T follicular helper cell (primary cell): Measurements from ENCODE around the gene EPHA6.

Source experiments
- DNase-seq: peaks from one replicate; pipeline ENCODE4 v3.0.0-alpha.2; 2020; ENCODE audit warnings: low read depth
- total RNA-seq, 2 experiments: gene quantifications; one replicate each; lab custom pipeline; 2026; lab: John Stamatoyannopoulos, UW

Gene EPHA6
- total RNA-seq, result 0.04 to 0.06 reads per million in 2 experiments

GRCh38 chr3:96813820-96814650 lies at the start of gene EPHA6:
Gene EPHA6, plus strand, starts transcription at chr3:96814594.
- no peak for DNase-seq

- no peak for DNase-seq
Measured at GRCh38 chr3:96776818-96777217, 37.6 kb upstream of the EPHA6 start.

GRCh38 chr3:96779810-96780209 lies 34.6 kb upstream of the EPHA6 start:
- DNase-seq, result no peak

GRCh38 chr3:96796101-96796500 lies 18.3 kb upstream of the EPHA6 start:
- DNase-seq, result no peak

- DNase-seq, result no peak
Measured at GRCh38 chr3:96803870-96804269, 10.5 kb upstream of the EPHA6 start.

- DNase-seq, result no peak
Measured at GRCh38 chr3:96806341-96806740, 8.1 kb upstream of the EPHA6 start.

GRCh38 chr3:96813134-96813819 lies 1.1 kb upstream of the EPHA6 start:
- DNase-seq, result peak; percentile 19

- no peak for DNase-seq
Measured at GRCh38 chr3:96814651-96815567, 515 bp downstream of the EPHA6 start.

- no peak for DNase-seq
Measured at GRCh38 chr3:96831175-96831574, 16.8 kb downstream of the EPHA6 start.

GRCh38 chr3:96833301-96833700 lies 18.9 kb downstream of the EPHA6 start:
- DNase-seq, result no peak

GRCh38 chr3:96836153-96836915 lies 21.9 kb downstream of the EPHA6 start:
- no peak for DNase-seq

- DNase-seq, result no peak
Measured at GRCh38 chr3:96843505-96844203, 29.3 kb downstream of the EPHA6 start.

- no peak for DNase-seq
Measured at GRCh38 chr3:96844204-96844514, 29.8 kb downstream of the EPHA6 start.

- DNase-seq, result no peak
Measured at GRCh38 chr3:96852849-96853248, 38.5 kb downstream of the EPHA6 start.

- DNase-seq, result no peak
Measured at GRCh38 chr3:96860882-96861281, 46.5 kb downstream of the EPHA6 start.

GRCh38 chr3:96863129-96863740 lies 48.8 kb downstream of the EPHA6 start:
- DNase-seq, result no peak

- DNase-seq, result no peak
Measured at GRCh38 chr3:96865605-96866004, 51.2 kb downstream of the EPHA6 start.

GRCh38 chr3:96869316-96869715 lies 54.9 kb downstream of the EPHA6 start:
- no peak for DNase-seq

- no peak for DNase-seq
Measured at GRCh38 chr3:96877510-96877909, 63.1 kb downstream of the EPHA6 start.

- no peak for DNase-seq
Measured at GRCh38 chr3:96900031-96900430, 85.6 kb downstream of the EPHA6 start.

- DNase-seq, result no peak
Measured at GRCh38 chr3:96900566-96900965, 86.2 kb downstream of the EPHA6 start.
